Large intestine (tissue), 3 donors: Measurements from ENCODE around the gene ADGRV1. TPM values are rescaled to one million over a fixed set of nuclear protein-coding genes. Genes with fewer than 3 reads are reported as not detected.
"Not testable (repeated sequence)": the region's sequence is repeated elsewhere in the genome, so short reads cannot be mapped to it uniquely, and the experiment has no call there.

Source experiments
- DNase-seq, 2 donors: peaks; one replicate each; pipeline versions ENCODE4 v3.0.0 to v3.0.0-alpha.2; 2013
- H3K27ac ChIP-seq: one replicate; pipeline ENCODE4 v1.5.1; 2013; ENCODE audit warnings: low read length
- H3K27me3 ChIP-seq: 2 replicates; pipeline ENCODE4 v1.6.1; 2013; ENCODE audit warnings: low read length; ENCODE audit not compliant: control insufficient read depth, insufficient read depth
- H3K36me3 ChIP-seq: 2 replicates; pipeline ENCODE4 v1.6.1; 2013; ENCODE audit warnings: low read length; ENCODE audit not compliant: control insufficient read depth, insufficient read depth
- H3K4me1 ChIP-seq: one replicate; pipeline ENCODE4 v1.6.1; 2013; ENCODE audit warnings: low read length; ENCODE audit not compliant: control insufficient read depth, insufficient read depth
- H3K4me3 ChIP-seq: one replicate; pipeline ENCODE4 v1.5.1; 2013; ENCODE audit warnings: low read length
- H3K9me3 ChIP-seq: one replicate; pipeline ENCODE4 v1.6.1; 2013; ENCODE audit warnings: mild to moderate bottlenecking, low read depth, low read length, moderate library complexity; ENCODE audit not compliant: control insufficient read depth
- WGBS: methylation state at CpG from one replicate; pipeline ENCODE4 v1.1.5; 2013; ENCODE audit warnings: low lambda C conversion rate; ENCODE audit not compliant: insufficient coverage; 5-methylcytosine and 5-hydroxymethylcytosine counted together
- polyA plus RNA-seq: library from polyadenylated mRNA; unstranded; fragments of 120-200 nt; gene quantifications from one replicate; pipeline ENCODE4 v1.2.1, GENCODE V29; 2013

Gene ADGRV1
- polyA plus RNA-seq, 1 donor: 3.0 TPM

- no peak overlapping the region for H3K4me3 ChIP-seq
- no peaks in the 10 kb centered on the region for H3K36me3 ChIP-seq
- H3K9me3 ChIP-seq: no peaks in the 10 kb centered on the region
- H3K27ac ChIP-seq: no peak overlapping the region
- peaks cover 15% of the 10 kb centered on the region for H3K4me1 ChIP-seq
- no peak for DNase-seq
- WGBS: 100% methylated on average over 2 of the region's 2 CpGs
- H3K27me3 ChIP-seq: no peaks in the 10 kb centered on the region
These were observed 275.2 kb downstream of the ADGRV1 start for GRCh38 chr5:90833753-90834152.

DNA sequence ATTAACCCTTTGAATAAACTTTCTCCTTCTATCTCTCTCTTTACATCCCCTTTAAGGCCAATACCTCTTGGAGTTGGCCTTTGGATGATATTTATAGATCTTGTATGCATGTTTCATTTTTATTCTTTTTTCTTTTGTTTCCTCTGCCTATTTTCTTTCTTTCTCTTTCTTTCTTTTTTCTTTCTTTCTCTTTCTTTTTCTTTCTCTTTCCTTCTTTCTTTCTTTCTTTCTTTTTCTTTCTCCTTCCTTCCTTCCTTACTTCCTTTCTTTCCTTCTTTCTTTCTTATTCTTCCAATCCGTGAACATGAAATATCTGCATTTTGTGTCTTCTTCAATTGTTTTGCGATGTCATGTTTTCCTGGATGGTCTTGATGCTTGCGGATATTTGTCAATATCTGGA lies 276.1 kb downstream of the ADGRV1 start:
- WGBS: 93% methylated on average over 3 of the region's 3 CpGs
- H3K4me1 ChIP-seq: peaks cover 8% of the 10 kb centered on the region

GRCh38 chr5:90843443-90843842 lies 284.8 kb downstream of the ADGRV1 start:
- H3K4me3 ChIP-seq: no peak overlapping the region
- 100% methylated on average over 2 of the region's 5 CpGs for WGBS
- H3K4me1 ChIP-seq: no peaks in the 10 kb centered on the region
- DNase-seq: no peak
- no peak overlapping the region for H3K27ac ChIP-seq
- H3K27me3 ChIP-seq: no peaks in the 10 kb centered on the region
- H3K36me3 ChIP-seq: no peaks in the 10 kb centered on the region
- H3K9me3 ChIP-seq: peaks cover 6% of the 10 kb centered on the region

More for the DNA sequence above, 276.1 kb downstream of the ADGRV1 start:
- no peaks in the 10 kb centered on the region for H3K27me3 ChIP-seq
- no peak overlapping the region for H3K27ac ChIP-seq
- DNase-seq: no peak
- H3K4me3 ChIP-seq: no peak overlapping the region
- H3K36me3 ChIP-seq: no peaks in the 10 kb centered on the region
- H3K9me3 ChIP-seq: no peaks in the 10 kb centered on the region

GRCh38 chr5:90844931-90845330 lies 286.3 kb downstream of the ADGRV1 start:
- Histone ChIP-seq H3K4me3 (no peak overlapping the region), H3K27ac (no peak overlapping the region), H3K9me3 (peaks cover 6% of the 10 kb centered on the region), H3K27me3 (no peaks in the 10 kb centered on the region), H3K36me3 (no peaks in the 10 kb centered on the region), H3K4me1 (no peaks in the 10 kb centered on the region)
- WGBS: 100% methylated on average over 1 of the region's 5 CpGs
- DNase-seq: no peak

- no CpG with 5 or more reads among the region's 7 CpGs for WGBS
- no peak overlapping the region for H3K27ac ChIP-seq
- DNase-seq: no peak
- no peak overlapping the region for H3K4me3 ChIP-seq
- no peaks in the 10 kb centered on the region for H3K4me1 ChIP-seq
- no peaks in the 10 kb centered on the region for H3K27me3 ChIP-seq
- no peaks in the 10 kb centered on the region for H3K36me3 ChIP-seq
- peaks cover 6% of the 10 kb centered on the region for H3K9me3 ChIP-seq
These were observed 287.3 kb downstream of the ADGRV1 start for GRCh38 chr5:90845723-90846554.

GRCh38 chr5:90847606-90848005 lies 289.0 kb downstream of the ADGRV1 start:
- DNase-seq, H3K9me3 ChIP-seq, H3K4me1 ChIP-seq, H3K4me3 ChIP-seq, H3K36me3 ChIP-seq, H3K27ac ChIP-seq, H3K27me3 ChIP-seq: not testable (repeated sequence)
- WGBS: no CpG with 5 or more reads among the region's 24 CpGs

DNA sequence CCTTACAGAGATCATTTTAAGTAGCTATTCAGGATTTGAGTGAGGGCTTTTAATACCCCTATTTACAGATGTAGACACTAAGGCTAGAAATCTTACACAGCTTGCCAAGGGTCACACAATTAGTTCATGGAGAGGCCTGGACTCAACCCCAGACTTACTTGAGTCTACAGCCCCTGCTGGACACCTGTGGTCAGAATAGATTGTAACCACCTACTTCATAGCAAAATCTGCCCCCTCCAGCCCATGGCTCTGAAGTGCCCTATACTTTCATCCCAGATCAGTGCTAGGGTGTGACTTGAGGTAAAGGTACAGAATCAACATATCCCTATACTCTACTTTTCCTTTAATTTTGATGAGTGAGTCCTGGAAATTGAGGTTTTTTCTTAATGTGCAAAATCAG lies 291.3 kb downstream of the ADGRV1 start:
- Histone ChIP-seq H3K27ac (no peak overlapping the region), H3K27me3 (no peaks in the 10 kb centered on the region), H3K4me3 (no peak overlapping the region), H3K9me3 (peaks cover 6% of the 10 kb centered on the region), H3K36me3 (no peaks in the 10 kb centered on the region), H3K4me1 (no peaks in the 10 kb centered on the region)
- no peak for DNase-seq

GRCh38 chr5:90852531-90852930 lies 293.9 kb downstream of the ADGRV1 start:
- no peak for DNase-seq
- no peaks in the 10 kb centered on the region for H3K27me3 ChIP-seq
- H3K4me1 ChIP-seq: no peaks in the 10 kb centered on the region
- peaks cover 3% of the 10 kb centered on the region for H3K9me3 ChIP-seq
- H3K27ac ChIP-seq: no peak overlapping the region
- no peaks in the 10 kb centered on the region for H3K36me3 ChIP-seq
- H3K4me3 ChIP-seq: no peak overlapping the region

GRCh38 chr5:90853750-90854149 lies 295.2 kb downstream of the ADGRV1 start:
- no peak overlapping the region for H3K27ac ChIP-seq
- no peaks in the 10 kb centered on the region for H3K27me3 ChIP-seq
- WGBS: 90% methylated on average over 2 of the region's 2 CpGs
- no peaks in the 10 kb centered on the region for H3K4me1 ChIP-seq
- DNase-seq: no peak
- H3K36me3 ChIP-seq: no peaks in the 10 kb centered on the region
- H3K4me3 ChIP-seq: no peak overlapping the region
- H3K9me3 ChIP-seq: no peaks in the 10 kb centered on the region

DNA sequence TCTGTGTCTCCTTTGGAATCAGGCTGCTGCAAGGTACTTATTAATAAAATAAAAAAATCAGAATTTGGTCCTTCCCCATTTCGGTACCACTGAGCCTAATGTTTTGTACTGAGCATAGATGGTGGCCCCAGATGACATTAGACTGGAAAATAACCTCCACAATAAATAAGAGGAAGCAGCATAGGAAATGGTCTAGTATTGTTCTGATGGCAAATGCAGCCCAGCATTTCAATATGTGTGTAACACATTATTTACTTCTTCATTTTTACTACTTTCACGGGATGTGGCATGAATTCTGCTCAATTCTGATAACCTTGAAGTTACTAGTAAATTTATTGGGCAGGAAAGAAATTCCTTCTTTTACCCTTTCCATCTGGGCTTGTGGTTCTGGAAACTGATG lies 295.6 kb downstream of the ADGRV1 start:
- Histone ChIP-seq H3K27ac (no peak overlapping the region), H3K27me3 (no peaks in the 10 kb centered on the region), H3K4me1 (no peaks in the 10 kb centered on the region), H3K9me3 (no peaks in the 10 kb centered on the region), H3K36me3 (no peaks in the 10 kb centered on the region), H3K4me3 (no peak overlapping the region)
- no CpG with 5 or more reads among the region's 2 CpGs for WGBS
- no peak for DNase-seq

GRCh38 chr5:90855296-90856010 lies 296.9 kb downstream of the ADGRV1 start:
- H3K4me1 ChIP-seq: no peaks in the 10 kb centered on the region
- no peak overlapping the region for H3K27ac ChIP-seq
- H3K4me3 ChIP-seq: no peak overlapping the region
- no peaks in the 10 kb centered on the region for H3K9me3 ChIP-seq
- no peaks in the 10 kb centered on the region for H3K27me3 ChIP-seq
- DNase-seq: no peak
- WGBS: 81% methylated on average over 3 of the region's 4 CpGs
- H3K36me3 ChIP-seq: no peaks in the 10 kb centered on the region
